Spleen (tissue), 7 donors: ENCODE data around the gene GOLPH3.
A peak's percentile ranks its signal among the peaks of the same experiment; 100 is the strongest.

Experiments
- POLR2A ChIP-seq, 3 donors: fragments of 450-650 bp; IDR thresholded peaks; one replicate each; pipeline ENCODE4 v1.5.1; 2017; ENCODE audit warnings: antibody characterized with exemption in 3 of 3, mild to moderate bottlenecking in 1 of 3
- POLR2AphosphoS5 ChIP-seq, 3 donors: sonication (generic); formaldehyde crosslinking; IDR thresholded peaks; one replicate each; pipeline ENCODE4 v1.5.1; 2017; ENCODE audit warnings: antibody characterized with exemption in 3 of 3
- TF ChIP-seq, protein P1 (sequence below), 11 experiments: fragments of 200-600 bp in 7 of 11; fragments of 450-650 bp in 4 of 11; sonication (generic) in 4 of 11; IDR thresholded peaks in 8 of 11; conservative IDR thresholded peaks in 3 of 11; 1 replicate in 7 of 11; 2 replicates in 4 of 11; pipeline versions ENCODE4 v1.4.0 to v1.8.0; 2016 to 2021; ENCODE audit warnings: antibody characterized with exemption in 11 of 11, inconsistent platforms in 4 of 11, mild to moderate bottlenecking in 1 of 11
- donor health status: DM: no; HTN: no; CAD: no; lungs with moderate emphysema.
- donor health status: DM: no; HTN: no; CAD: no.
- donor health status: DM: no; HTN: no; CAD: no.

DNA sequence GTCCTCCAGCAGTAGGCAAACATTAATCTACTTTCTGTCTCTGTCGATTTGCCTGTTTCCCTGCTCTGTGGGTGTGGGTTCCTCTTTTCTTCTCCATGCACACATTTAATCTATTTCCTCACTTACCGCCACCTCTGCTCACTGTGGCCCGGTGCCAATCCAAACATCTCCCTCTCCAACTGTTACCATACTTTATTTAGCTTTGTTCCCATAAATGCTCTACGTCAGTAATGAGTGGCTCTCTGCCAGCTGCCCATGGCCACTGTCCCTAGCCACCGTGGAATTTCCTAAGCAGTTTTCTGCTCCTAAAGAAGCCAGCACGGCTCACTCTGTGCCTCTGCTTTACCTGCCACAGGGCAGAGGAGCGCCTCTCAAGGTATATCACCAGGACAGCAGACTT is 19.5 kb upstream of the GOLPH3 start:
- no peak for TF ChIP-seq POLR2A (IDR thresholded peaks at IDR 0.05)
- TF ChIP-seq, protein P1, sequence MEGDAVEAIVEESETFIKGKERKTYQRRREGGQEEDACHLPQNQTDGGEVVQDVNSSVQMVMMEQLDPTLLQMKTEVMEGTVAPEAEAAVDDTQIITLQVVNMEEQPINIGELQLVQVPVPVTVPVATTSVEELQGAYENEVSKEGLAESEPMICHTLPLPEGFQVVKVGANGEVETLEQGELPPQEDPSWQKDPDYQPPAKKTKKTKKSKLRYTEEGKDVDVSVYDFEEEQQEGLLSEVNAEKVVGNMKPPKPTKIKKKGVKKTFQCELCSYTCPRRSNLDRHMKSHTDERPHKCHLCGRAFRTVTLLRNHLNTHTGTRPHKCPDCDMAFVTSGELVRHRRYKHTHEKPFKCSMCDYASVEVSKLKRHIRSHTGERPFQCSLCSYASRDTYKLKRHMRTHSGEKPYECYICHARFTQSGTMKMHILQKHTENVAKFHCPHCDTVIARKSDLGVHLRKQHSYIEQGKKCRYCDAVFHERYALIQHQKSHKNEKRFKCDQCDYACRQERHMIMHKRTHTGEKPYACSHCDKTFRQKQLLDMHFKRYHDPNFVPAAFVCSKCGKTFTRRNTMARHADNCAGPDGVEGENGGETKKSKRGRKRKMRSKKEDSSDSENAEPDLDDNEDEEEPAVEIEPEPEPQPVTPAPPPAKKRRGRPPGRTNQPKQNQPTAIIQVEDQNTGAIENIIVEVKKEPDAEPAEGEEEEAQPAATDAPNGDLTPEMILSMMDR (IDR thresholded peaks at IDR 0.05 in 8 of 11, conservative IDR thresholded peaks at IDR 0.05 in 3 of 11): no peak
- TF ChIP-seq POLR2AphosphoS5 (IDR thresholded peaks at IDR 0.05): peak in 1 of 3 donors; percentile 74
